Transverse colon (tissue), 4 donors: Measurements from ENCODE around the gene CDC42BPB. TPM values are rescaled to one million over a fixed set of nuclear protein-coding genes. Genes with fewer than 3 reads are reported as not detected.

Source experiments
- DNase-seq: peaks from one replicate; pipeline ENCODE4 v3.0.0-alpha.2; 2019
- H3K27ac ChIP-seq, 4 donors: fragments of 200-600 bp; sonication (generic); 2 replicates each; pipeline ENCODE4 v1.5.1; 2016 to 2018; ENCODE audit warnings: inconsistent platforms in 4 of 4
- H3K27me3 ChIP-seq: fragments of 200-600 bp; sonication (generic); 2 replicates; pipeline ENCODE4 v1.5.1; 2017; ENCODE audit warnings: inconsistent platforms
- H3K36me3 ChIP-seq, 4 donors: fragments of 200-600 bp; sonication (generic); 2 replicates each; pipeline ENCODE4 v1.5.1; 2017 to 2019; ENCODE audit warnings: inconsistent platforms in 4 of 4
- H3K4me1 ChIP-seq, 4 donors: fragments of 200-600 bp; sonication (generic); 2 replicates each; pipeline ENCODE4 v1.5.1; 2017 to 2020; ENCODE audit warnings: inconsistent platforms in 4 of 4
- H3K4me3 ChIP-seq, 4 donors: fragments of 200-600 bp; sonication (generic); 1 replicate in 1 of 4; 2 replicates in 3 of 4; pipeline versions ENCODE4 v1.5.1 to v1.6.1; 2017 to 2019; ENCODE audit warnings: inconsistent platforms in 4 of 4
- H3K9me3 ChIP-seq, 2 donors: fragments of 200-600 bp; sonication (generic); 2 replicates each; pipeline ENCODE4 v1.5.1; 2017 to 2019; ENCODE audit warnings: inconsistent platforms in 2 of 2
- CTCF ChIP-seq, 5 experiments: fragments of 200-600 bp in 3 of 5; fragments of 450-650 bp in 2 of 5; sonication (generic) in 3 of 5; IDR thresholded peaks; 1 replicate in 2 of 5; 2 replicates in 3 of 5; pipeline ENCODE4 v1.5.1; 2016 to 2017; ENCODE audit warnings: antibody characterized with exemption in 5 of 5, inconsistent platforms in 3 of 5, mild to moderate bottlenecking in 2 of 5, moderate library complexity in 1 of 5
- EP300 ChIP-seq: sonication (generic); formaldehyde crosslinking; IDR thresholded peaks from one replicate; pipeline ENCODE4 v1.6.1; 2017; ENCODE audit warnings: antibody characterized with exemption, low read depth
- POLR2A ChIP-seq: fragments of 450-650 bp; IDR thresholded peaks from one replicate; pipeline ENCODE4 v1.6.1; 2016; ENCODE audit warnings: antibody characterized with exemption, mild to moderate bottlenecking, moderate library complexity
- POLR2AphosphoS5 ChIP-seq, 3 donors: sonication (generic); formaldehyde crosslinking; IDR thresholded peaks; one replicate each; pipeline ENCODE4 v1.6.1; 2016; ENCODE audit warnings: antibody characterized with exemption in 3 of 3
- WGBS, 2 donors: methylation state at CpG; one replicate each; pipeline ENCODE4 v1.1.5; 2018; ENCODE audit warnings: low coverage in 1 of 2; 5-methylcytosine and 5-hydroxymethylcytosine counted together
- in situ Hi-C, 4 donors: fragments of 200-750 bp; cut with MboI; loops; one replicate each; pipeline versions ENCODE4 v1.15.0 to v1.15.1; 2017; ENCODE audit warnings: low sequenced_read_pairs in 3 of 4, low pct_ligation_motif_present in 1 of 4, low pct_unique_long_range_greater_than_20kb in 1 of 4
- intact Hi-C: fragments of 100-400 bp; cut with DNase I; formaldehyde crosslinking; loops from one replicate; pipeline ENCODE4 v1.15.1; 2023; ENCODE audit warnings: low total_unique reads
- total RNA-seq, 4 donors: library from RNA; depleted of rRNA; stranded (reverse); fragments of >200 nt; gene quantifications; one replicate each; pipeline ENCODE4 v1.1.0, GENCODE V29; 2016

CDC42BPB gene
- total RNA-seq, 4 donors from 2014 or later: 109 to 160 (median 123) TPM

DNA sequence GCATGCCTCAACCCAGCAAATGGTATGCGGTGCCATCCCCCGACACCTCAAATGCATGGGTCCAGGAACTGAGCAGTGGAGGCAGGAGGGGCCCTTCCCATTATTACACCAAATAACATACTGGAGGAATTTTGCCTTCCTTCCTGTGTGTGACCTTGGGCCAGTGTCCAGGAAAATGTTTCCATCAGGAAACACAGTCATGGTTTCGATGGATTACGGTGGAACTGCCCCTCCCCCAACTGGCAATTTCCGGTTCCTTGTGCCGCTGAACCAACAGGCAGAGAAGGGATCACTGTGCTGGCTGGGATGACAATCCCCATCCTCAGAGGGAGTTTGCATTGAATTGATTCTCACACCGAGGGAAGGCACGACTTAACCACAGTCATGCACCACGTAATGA is 9.1 kb upstream of the CDC42BPB start:
- H3K27me3 ChIP-seq: no peaks in the 10 kb centered on the region
- DNase-seq: no peak
- intact Hi-C loops: no loop called here
- H3K27ac ChIP-seq: peak overlapping the region; percentile 74 to 86 (median 82)
- H3K36me3 ChIP-seq: no peaks in the 10 kb centered on the region
- in situ Hi-C loops: no loop called here
- H3K9me3 ChIP-seq: no peaks in the 10 kb centered on the region
- TF ChIP-seq CTCF (IDR thresholded peaks at IDR 0.05) (no peak), POLR2AphosphoS5 (IDR thresholded peaks at IDR 0.05) (no peak), EP300 (no peak), POLR2A (no peak)
- WGBS, 2 donors: 65 to 69% methylated on average over 6 to 9 of the region's 9 CpGs
- no peak overlapping the region for H3K4me3 ChIP-seq
- H3K4me1 ChIP-seq: peaks cover 12 to 38% (median 19%) of the 10 kb centered on the region in 4 donors

DNA sequence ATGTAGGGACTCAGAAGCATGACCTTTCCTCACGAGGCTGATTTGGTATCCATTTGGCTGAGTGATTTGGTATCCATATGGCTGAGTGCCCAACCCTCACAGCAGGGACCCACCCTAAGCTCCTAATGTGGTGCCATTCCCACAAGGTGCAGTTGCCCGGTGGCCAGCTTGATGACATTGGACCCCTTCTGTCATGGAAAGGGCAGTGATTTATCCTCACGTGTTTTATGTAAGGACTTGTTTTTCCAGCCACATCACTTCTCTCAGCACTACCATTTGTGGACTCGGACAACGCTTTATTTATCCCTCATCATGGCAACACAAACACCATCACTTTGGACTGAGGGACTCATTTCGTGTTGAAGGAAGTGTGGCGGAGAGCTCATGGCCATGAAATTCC is 8.5 kb upstream of the CDC42BPB start:
- TF ChIP-seq POLR2A (no peak), EP300 (no peak), CTCF (IDR thresholded peaks at IDR 0.05) (no peak), POLR2AphosphoS5 (IDR thresholded peaks at IDR 0.05) (no peak)
- peaks cover 7 to 32% (median 14%) of the 10 kb centered on the region in 4 donors for H3K4me1 ChIP-seq
- peak overlapping the region in 1 of 4 donors; percentile 86 for H3K27ac ChIP-seq
- 81% methylated on average over 7 of the region's 7 CpGs; no CpG with 5 or more reads in 1 of the 2 donors for WGBS, 2 donors
- in situ Hi-C loops (no loop called here), intact Hi-C loops (no loop called here)
- no peaks in the 10 kb centered on the region for H3K27me3 ChIP-seq
- DNase-seq: no peak
- H3K4me3 ChIP-seq: no peak overlapping the region
- H3K9me3 ChIP-seq: no peaks in the 10 kb centered on the region
- H3K36me3 ChIP-seq: no peaks in the 10 kb centered on the region

GRCh38 chr14:103064978-103065377 is 7.6 kb upstream of the CDC42BPB start:
- DNase-seq: no peak
- Histone ChIP-seq H3K4me3 (no peak overlapping the region), H3K4me1 (peaks cover 5 to 29% (median 12%) of the 10 kb centered on the region in 4 donors), H3K9me3 (no peaks in the 10 kb centered on the region), H3K27me3 (no peaks in the 10 kb centered on the region), H3K36me3 (no peaks in the 10 kb centered on the region), H3K27ac (no peak overlapping the region)
- TF ChIP-seq POLR2A (no peak), CTCF (IDR thresholded peaks at IDR 0.05) (no peak), POLR2AphosphoS5 (IDR thresholded peaks at IDR 0.05) (no peak), EP300 (no peak)
- in situ Hi-C loops (no loop called here), intact Hi-C loops (no loop called here)
- WGBS, 2 donors: 84 to 100% methylated on average over 1 to 12 of the region's 12 CpGs

- Histone ChIP-seq H3K9me3 (no peaks in the 10 kb centered on the region), H3K36me3 (no peaks in the 10 kb centered on the region), H3K27me3 (no peaks in the 10 kb centered on the region), H3K27ac (no peak overlapping the region), H3K4me1 (peaks cover 5 to 29% (median 12%) of the 10 kb centered on the region in 4 donors), H3K4me3 (no peak overlapping the region)
- TF ChIP-seq POLR2AphosphoS5 (IDR thresholded peaks at IDR 0.05) (no peak), CTCF (IDR thresholded peaks at IDR 0.05) (no peak), EP300 (no peak), POLR2A (no peak)
- intact Hi-C loops: no loop called here
- in situ Hi-C loops: no loop called here
- 80 to 88% methylated on average over 1 to 4 of the region's 4 CpGs for WGBS, 2 donors
- DNase-seq: no peak
Observed at GRCh38 chr14:103064436-103064835, 7.1 kb upstream of the CDC42BPB start.
